Suppressor macrophage treated with lipopolysaccharide for 1 hour (primary cell): ENCODE data around the gene NBEA.
A peak's percentile ranks its signal among the peaks of the same experiment; 100 is the strongest.
"Not testable (repeated sequence)": the region's sequence is repeated elsewhere in the genome, so short reads cannot be mapped to it uniquely, and the experiment has no call there.

ENCODE experiments used
- DNase-seq, 3 donors: peaks; one replicate each; pipeline ENCODE4 v3.0.0-alpha.2; 2020 to 2022

NBEA gene

DNA sequence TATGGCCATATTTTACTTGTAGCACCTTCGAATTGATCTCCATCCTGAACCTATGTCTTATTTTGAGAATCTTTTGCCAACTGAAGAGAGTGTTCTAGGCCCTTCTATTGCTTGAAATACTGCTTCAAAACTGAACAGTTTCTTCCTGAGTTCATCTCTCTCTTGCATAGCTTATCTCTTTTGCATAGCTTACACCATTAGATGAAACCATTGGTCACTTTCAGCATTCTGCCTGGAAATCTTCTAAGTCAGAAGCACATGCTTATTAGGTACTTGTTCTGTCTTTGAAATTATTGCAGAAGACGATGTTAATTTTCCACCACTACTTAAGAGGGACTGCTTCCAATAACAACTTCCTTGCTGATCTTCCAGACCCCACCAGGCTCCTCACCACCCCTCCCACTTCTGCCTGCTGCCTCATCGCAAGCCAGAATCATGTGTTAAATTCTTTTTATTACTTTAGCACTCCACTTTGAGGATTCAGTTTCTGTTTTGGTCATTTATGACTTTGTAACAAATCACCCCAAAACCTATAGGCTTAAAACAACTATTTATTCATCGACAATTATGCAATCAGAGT, 656.8 kb downstream of the NBEA start:
- no peak for DNase-seq

GRCh38 chr13:35599384-35599783, 657.3 kb downstream of the NBEA start:
- no peak for DNase-seq

- no peak for DNase-seq
Observed at GRCh38 chr13:35600137-35600536, 658.1 kb downstream of the NBEA start.

DNA sequence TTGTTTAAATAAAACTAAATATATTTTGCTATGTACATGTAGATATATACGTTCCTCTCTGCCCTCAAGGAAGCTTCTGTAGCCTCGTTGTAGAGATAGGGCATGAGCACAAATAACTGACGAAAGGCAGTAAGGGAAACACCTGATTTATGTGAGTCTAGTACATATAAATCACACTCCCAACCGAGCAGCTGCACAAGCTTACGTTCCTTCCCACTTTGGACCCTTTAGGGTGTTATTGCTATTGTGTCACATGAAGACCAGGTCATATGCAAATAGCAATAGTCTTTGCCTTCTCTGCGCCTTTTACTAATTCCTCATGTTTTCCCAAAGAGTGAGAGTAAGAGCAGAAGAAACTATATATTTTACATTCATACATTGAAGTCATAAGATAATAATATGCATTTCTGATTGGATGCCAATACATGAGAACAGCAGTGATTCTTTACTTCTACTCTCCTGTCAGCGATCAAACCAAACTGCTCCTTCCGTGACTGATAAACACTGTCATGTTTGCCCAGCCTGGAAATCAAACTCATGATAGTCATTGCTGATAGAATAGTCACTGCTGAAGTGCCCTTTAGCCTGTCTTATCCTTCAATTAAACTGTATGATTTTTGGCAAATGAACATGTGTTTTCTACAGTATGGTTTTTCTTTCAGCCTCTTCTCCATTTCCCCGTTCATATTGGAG, 661.7 kb downstream of the NBEA start:
- DNase-seq: no peak

DNA sequence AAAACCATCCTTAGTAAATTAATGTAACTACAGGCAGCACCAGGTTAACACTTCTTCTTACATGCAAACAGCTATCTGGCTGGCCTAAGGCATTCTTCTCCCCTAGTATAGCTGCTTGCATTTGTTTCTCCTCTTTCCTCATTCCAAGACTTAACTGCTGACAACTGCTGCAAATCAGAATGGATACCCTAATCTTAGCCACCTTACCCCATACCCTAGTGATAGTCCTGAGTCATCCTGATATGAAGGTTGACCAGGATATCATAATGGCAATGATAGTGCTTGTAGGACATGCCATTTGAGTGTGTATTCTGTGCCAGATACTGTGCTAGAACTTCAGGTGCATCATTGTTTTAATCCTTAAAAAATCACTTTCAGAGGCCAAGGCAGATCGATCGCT, 672.6 kb downstream of the NBEA start:
- DNase-seq: no peak

GRCh38 chr13:35617420-35617819, 675.4 kb downstream of the NBEA start:
- DNase-seq: no peak

GRCh38 chr13:35618565-35619083, 676.6 kb downstream of the NBEA start:
- DNase-seq: no peak

- peak in 1 of 3 donors; percentile 17 for DNase-seq
Observed at GRCh38 chr13:35621989-35622388, 679.9 kb downstream of the NBEA start.

DNA sequence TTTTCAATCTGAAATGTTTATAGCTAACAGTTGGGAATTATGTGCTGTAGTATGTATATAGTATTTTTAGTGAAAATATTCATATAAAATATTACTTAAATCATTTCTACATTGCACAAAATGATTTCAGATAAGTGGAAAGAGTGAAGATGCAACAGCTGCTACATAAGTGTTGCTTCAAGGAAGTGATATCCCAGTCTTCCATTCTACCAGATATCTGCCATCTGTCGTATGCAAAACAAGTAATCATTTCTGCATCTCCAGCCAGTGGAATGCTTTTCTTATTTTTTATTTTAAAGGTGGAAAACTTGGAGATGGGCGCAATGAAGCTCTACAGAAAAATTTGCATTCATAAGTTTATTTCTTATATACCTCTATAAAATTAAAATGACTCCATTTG, 687.0 kb downstream of the NBEA start:
- no peak for DNase-seq

GRCh38 chr13:35630551-35631275, 688.6 kb downstream of the NBEA start:
- peak; percentile 31 to 54 (median 46) for DNase-seq

DNA sequence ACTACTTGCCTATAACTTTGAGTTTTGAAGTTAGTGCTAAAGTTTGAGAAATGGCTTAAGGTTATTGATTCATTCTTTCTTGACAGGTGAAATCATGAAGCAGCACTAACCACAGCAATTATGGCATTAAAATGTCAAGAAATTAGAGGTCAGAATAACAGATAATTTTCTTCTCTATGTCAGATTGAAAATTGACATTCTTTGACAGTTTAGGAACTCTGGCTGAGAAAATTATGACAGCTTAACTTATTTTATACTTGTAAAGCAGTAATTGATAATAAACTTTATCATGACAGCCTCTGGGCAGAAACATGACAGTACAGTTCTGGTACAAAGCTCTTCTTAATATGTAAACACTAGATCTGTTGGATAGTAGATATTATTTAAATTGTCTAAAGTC, 689.6 kb downstream of the NBEA start:
- DNase-seq: no peak

GRCh38 chr13:35643625-35644024, 701.6 kb downstream of the NBEA start:
- no peak for DNase-seq

GRCh38 chr13:35646056-35646774, 704.1 kb downstream of the NBEA start:
- DNase-seq: no peak

- DNase-seq: no peak
Observed at GRCh38 chr13:35648201-35648600, 706.1 kb downstream of the NBEA start.

- DNase-seq: peak in 1 of 3 donors; percentile 10
Observed at GRCh38 chr13:35649162-35649561, 707.1 kb downstream of the NBEA start.

DNA sequence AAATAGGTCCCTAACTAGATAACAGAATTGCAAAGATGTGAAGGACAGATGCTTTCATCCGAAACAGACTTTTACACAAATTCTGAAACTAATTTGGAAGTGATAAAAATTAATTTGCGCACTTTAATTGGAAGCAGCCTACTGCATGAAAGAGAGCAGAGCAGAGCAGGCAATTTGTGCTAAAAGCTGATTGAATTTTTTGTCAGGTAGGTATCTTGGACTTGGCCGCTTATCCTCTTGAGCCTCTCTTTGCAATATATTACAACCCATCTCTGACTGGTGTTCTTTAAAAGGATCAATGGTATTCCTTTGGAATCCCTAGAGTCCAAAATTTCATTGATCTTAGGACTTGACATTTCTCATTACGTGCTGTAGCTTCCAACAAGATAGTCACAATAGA, 717.7 kb downstream of the NBEA start:
- DNase-seq: no peak

DNA sequence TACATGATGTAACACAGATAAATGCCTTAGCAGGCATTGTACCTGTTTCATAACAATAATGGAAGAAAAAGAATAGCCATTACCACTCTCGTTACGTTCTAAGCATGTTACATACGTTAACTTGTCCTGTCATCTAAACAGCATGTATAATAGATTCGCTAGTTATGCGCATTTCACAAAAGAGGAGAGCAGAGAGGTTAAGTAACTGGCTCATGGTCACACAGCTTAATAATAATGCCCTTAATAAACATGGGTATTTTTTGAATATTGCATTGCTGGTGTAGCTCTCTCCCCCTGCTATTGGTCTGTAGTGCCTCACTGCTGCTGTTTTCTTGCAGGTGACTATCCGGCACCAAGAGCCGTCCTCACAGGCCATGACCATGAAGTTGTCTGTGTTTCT, 722.7 kb downstream of the NBEA start:
- DNase-seq: no peak

- no peak for DNase-seq
Observed at GRCh38 chr13:35669321-35669720, 727.3 kb downstream of the NBEA start.

GRCh38 chr13:35672611-35673010, 730.5 kb downstream of the NBEA start:
- no peak for DNase-seq

DNA sequence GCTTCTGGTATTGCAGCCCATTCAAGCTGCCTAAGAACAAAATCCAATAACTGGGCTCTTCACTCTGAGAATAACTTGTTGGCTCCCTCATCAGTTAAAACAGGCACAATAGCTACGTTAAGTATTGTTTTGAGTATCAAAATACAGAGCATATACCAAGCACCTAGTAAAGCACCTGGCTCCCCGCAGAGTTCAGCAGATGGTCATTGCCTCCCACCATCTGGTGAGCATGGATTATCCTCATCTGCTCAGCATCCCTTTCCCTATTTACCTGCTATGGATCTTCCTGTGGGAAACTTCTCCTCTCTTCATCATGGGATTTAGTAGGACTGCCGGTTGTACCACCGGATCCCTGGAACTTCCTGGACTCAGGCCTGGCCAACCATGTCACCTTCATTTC, 733.6 kb downstream of the NBEA start:
- no peak for DNase-seq

DNA sequence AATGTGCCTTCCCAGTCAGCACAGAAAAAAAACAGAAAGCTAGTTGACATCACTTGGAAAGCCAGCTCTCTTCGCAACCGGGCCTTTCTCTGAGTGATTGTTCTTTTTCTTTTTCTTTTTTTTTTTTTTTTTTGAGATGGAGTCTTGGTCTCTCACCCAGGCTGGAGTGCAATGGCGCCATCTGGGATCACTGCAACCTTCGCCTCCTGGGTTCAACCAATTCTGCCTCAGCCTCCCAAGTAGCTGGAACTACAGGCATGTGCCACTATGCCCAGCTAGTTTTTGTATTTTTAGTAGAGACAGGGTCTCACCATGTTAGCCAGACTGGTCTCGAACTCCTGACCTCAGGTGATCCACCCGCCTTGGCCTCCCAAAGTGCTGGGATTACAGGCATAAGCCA, 735.8 kb downstream of the NBEA start:
- not testable (repeated sequence) for DNase-seq

DNA sequence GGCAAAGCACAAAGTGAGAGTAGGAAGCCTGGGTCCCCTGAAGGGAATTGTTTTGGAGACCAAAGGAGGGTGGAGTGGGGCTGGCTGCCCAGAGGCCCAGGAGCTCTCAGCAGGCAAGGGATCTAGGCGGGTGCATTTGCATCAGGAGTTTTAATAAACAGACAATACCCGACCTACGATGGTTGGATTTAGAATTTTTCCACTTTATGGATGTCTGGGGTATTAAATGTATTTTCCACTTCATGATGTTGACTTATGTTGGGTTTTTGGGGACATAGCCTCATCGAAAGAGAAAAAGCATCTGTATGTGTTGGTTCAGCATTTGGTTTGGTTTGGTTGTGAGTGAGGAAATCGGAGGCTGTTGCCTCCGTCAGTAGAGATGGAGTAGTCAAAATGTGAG, 739.6 kb downstream of the NBEA start:
- no peak for DNase-seq

GRCh38 chr13:35684432-35684831, 742.4 kb downstream of the NBEA start:
- DNase-seq: no peak
